ENCODE results near the gene ADGRB2.

ADGRB2 gene

GRCh38 chr1:31694964-31695313 lies 69.2 kb downstream of the ADGRB2 start:
- no peak for DNase-seq

GRCh38 chr1:31694069-31694963 lies 69.8 kb downstream of the ADGRB2 start:
- no peak for DNase-seq

- DNase-seq, result no peak
Measured at GRCh38 chr1:31693231-31693630, 70.9 kb downstream of the ADGRB2 start.

GRCh38 chr1:31691951-31692350 lies 72.2 kb downstream of the ADGRB2 start:
- DNase-seq, result no peak

- no peak for DNase-seq
Measured at GRCh38 chr1:31691446-31691845, 72.7 kb downstream of the ADGRB2 start.

GRCh38 chr1:31690921-31691320 lies 73.2 kb downstream of the ADGRB2 start:
- no peak for DNase-seq

- no peak for DNase-seq
Measured at GRCh38 chr1:31689854-31690253, 74.3 kb downstream of the ADGRB2 start.

- DNase-seq, result no peak
Measured at GRCh38 chr1:31689379-31689778, 74.8 kb downstream of the ADGRB2 start.

- no peak for DNase-seq
Measured at GRCh38 chr1:31688233-31688918, 75.8 kb downstream of the ADGRB2 start.

- DNase-seq, result no peak
Measured at GRCh38 chr1:31687601-31688000, 76.5 kb downstream of the ADGRB2 start.

- no peak for DNase-seq
Measured at GRCh38 chr1:31685795-31686194, 78.3 kb downstream of the ADGRB2 start.

- DNase-seq, result no peak
Measured at GRCh38 chr1:31683997-31684396, 80.1 kb downstream of the ADGRB2 start.

- DNase-seq, result no peak
Measured at GRCh38 chr1:31681415-31681814, 82.7 kb downstream of the ADGRB2 start.

- no peak for DNase-seq
Measured at GRCh38 chr1:31679676-31680230, 84.4 kb downstream of the ADGRB2 start.

GRCh38 chr1:31679091-31679490 lies 85.0 kb downstream of the ADGRB2 start:
- DNase-seq, result no peak

GRCh38 chr1:31678681-31679080 lies 85.5 kb downstream of the ADGRB2 start:
- no peak for DNase-seq

- DNase-seq, result no peak
Measured at GRCh38 chr1:31677949-31678348, 86.2 kb downstream of the ADGRB2 start.

GRCh38 chr1:31677401-31677800 lies 86.7 kb downstream of the ADGRB2 start:
- DNase-seq, result no peak

Data from NCI-H1105 (cell line).